ENCODE measurements around the gene ZBTB45.

Gene ZBTB45

GRCh38 chr19:58519355-58520256 lies at the start of gene ZBTB45:
TSS of gene ZBTB45 (minus strand) at chr19:58519810. CDS start at chr19:58517673, 2,137 bp downstream.
- TF ChIP-seq GATA2 (IDR thresholded peaks at IDR 0.05; ENCODE audit: low read depth, low read length) (no peak), GATA3 (IDR thresholded peaks at IDR 0.05; ENCODE audit: low read depth, low read length) (no peak)

GRCh38 chr19:58568453-58569130 lies 49.0 kb upstream of the ZBTB45 start:
- TF ChIP-seq GATA2 (IDR thresholded peaks at IDR 0.05; ENCODE audit: low read depth, low read length) = no peak
- TF ChIP-seq GATA3 (IDR thresholded peaks at IDR 0.05; ENCODE audit: low read depth, low read length) = no peak

GRCh38 chr19:58566989-58567388 lies 47.4 kb upstream of the ZBTB45 start:
- TF ChIP-seq GATA2 (IDR thresholded peaks at IDR 0.05; ENCODE audit: low read depth, low read length) = no peak
- TF ChIP-seq GATA3 (IDR thresholded peaks at IDR 0.05; ENCODE audit: low read depth, low read length) = no peak

- TF ChIP-seq GATA3 (IDR thresholded peaks at IDR 0.05; ENCODE audit: low read depth, low read length) (no peak), GATA2 (IDR thresholded peaks at IDR 0.05; ENCODE audit: low read depth, low read length) (no peak)
These were observed 44.2 kb upstream of the ZBTB45 start for GRCh38 chr19:58563823-58564222.

GRCh38 chr19:58563034-58563573 lies 43.5 kb upstream of the ZBTB45 start:
- TF ChIP-seq GATA2 (IDR thresholded peaks at IDR 0.05; ENCODE audit: low read depth, low read length) = 0 out of 2 replicates have a peak, but pooled peaks have one; percentile 24
- no peak for TF ChIP-seq GATA3 (IDR thresholded peaks at IDR 0.05; ENCODE audit: low read depth, low read length)

GRCh38 chr19:58562122-58563033 lies 42.8 kb upstream of the ZBTB45 start:
- TF ChIP-seq GATA2 (IDR thresholded peaks at IDR 0.05; ENCODE audit: low read depth, low read length) (no peak), GATA3 (IDR thresholded peaks at IDR 0.05; ENCODE audit: low read depth, low read length) (no peak)

- TF ChIP-seq GATA2 (IDR thresholded peaks at IDR 0.05; ENCODE audit: low read depth, low read length) (no peak), GATA3 (IDR thresholded peaks at IDR 0.05; ENCODE audit: low read depth, low read length) (no peak)
These were observed 41.9 kb upstream of the ZBTB45 start for GRCh38 chr19:58561373-58562121.

- no peak for TF ChIP-seq GATA2 (IDR thresholded peaks at IDR 0.05; ENCODE audit: low read depth, low read length)
- no peak for TF ChIP-seq GATA3 (IDR thresholded peaks at IDR 0.05; ENCODE audit: low read depth, low read length)
These were observed 41.3 kb upstream of the ZBTB45 start for GRCh38 chr19:58560921-58561320.

GRCh38 chr19:58560007-58560887 lies 40.6 kb upstream of the ZBTB45 start:
- no peak for TF ChIP-seq GATA2 (IDR thresholded peaks at IDR 0.05; ENCODE audit: low read depth, low read length)

- TF ChIP-seq GATA2 (IDR thresholded peaks at IDR 0.05; ENCODE audit: low read depth, low read length) (no peak), GATA3 (IDR thresholded peaks at IDR 0.05; ENCODE audit: low read depth, low read length) (no peak)
These were observed 39.8 kb upstream of the ZBTB45 start for GRCh38 chr19:58559275-58560006.

- TF ChIP-seq GATA2 (IDR thresholded peaks at IDR 0.05; ENCODE audit: low read depth, low read length) (no peak), GATA3 (IDR thresholded peaks at IDR 0.05; ENCODE audit: low read depth, low read length) (no peak)
These were observed 39.1 kb upstream of the ZBTB45 start for GRCh38 chr19:58558623-58559274.

Measured in SH-SY5Y (cell line).